HepG2 (cell line): ENCODE results near the gene TBC1D14. TPM values are rescaled to one million over a fixed set of nuclear protein-coding genes. Genes with fewer than 3 reads are reported as not detected.

ENCODE experiments used
- ATAC-seq: fragments of 200-7000 bp; cut with Tn5 transposase; 3 replicates; pipeline ENCODE4 v1.9.1; 2020; ENCODE audit warnings: mild to moderate bottlenecking, moderate library complexity
- BruUV-seq: library from RNA; stranded (reverse); fragments of 400-500 nt; replicated peaks from 2 replicates; lab custom pipeline; 2021; lab: Mats Ljungman, UMichigan
- CTCF ChIA-PET: fragments of 300-600 bp; formaldehyde crosslinking; extraction: SDS; loops from one replicate; lab custom pipeline; 2021; ENCODE audit warnings: low total read pairs, inconsistent platforms, low intra/inter-chr PET ratio; lab: Yijun Ruan, JAX
- POLR2A ChIA-PET: fragments of 350-600 bp; sonication (Branson Sonifier 250); formaldehyde crosslinking; loops from one replicate; lab custom pipeline; 2020; ENCODE audit warnings: antibody characterized with exemption, inconsistent platforms; lab: Yijun Ruan, JAX
- DNase-seq: peaks from one replicate; pipeline ENCODE4 v3.0.0-alpha.2; 2015; ENCODE audit warnings: low spot score
- FAIRE-seq: peaks from 3 replicates; lab custom pipeline; 2011; peaks lifted over from hg19 to GRCh38; lab: Jason Lieb, UNC
- H2AFZ ChIP-seq: one replicate; pipeline ENCODE4 v1.6.1; 2011; ENCODE audit warnings: low read length, inconsistent platforms
- H3K27ac ChIP-seq: fragments of 300-600 bp; 3 replicates; pipeline ENCODE4 v1.8.0; 2011; ENCODE audit warnings: mixed run types, mild to moderate bottlenecking, mixed read lengths, low read length, inconsistent platforms; ENCODE audit not compliant: insufficient read depth; ENCODE audit errors: extremely low read length
- H3K27me3 ChIP-seq, 2 experiments: fragments of 200-600 bp in 1 of 2; 2 replicates in 1 of 2; 3 replicates in 1 of 2; pipeline versions ENCODE4 v1.6.0 to v1.8.0; 2011; ENCODE audit warnings: low read length in 2 of 2, mild to moderate bottlenecking in 2 of 2, moderate library complexity in 2 of 2, inconsistent platforms in 1 of 2; ENCODE audit not compliant: insufficient read depth in 2 of 2, control insufficient read depth in 1 of 2
- H3K36me3 ChIP-seq, 2 experiments: fragments of 200-600 bp in 1 of 2; replicated peaks in 1 of 2; 2 replicates in 1 of 2; 3 replicates in 1 of 2; pipeline versions ENCODE4 v1.5.1 to v1.8.0; 2011; ENCODE audit warnings: low read length in 2 of 2, inconsistent platforms in 1 of 2; ENCODE audit not compliant: insufficient read depth in 2 of 2, control insufficient read depth in 1 of 2
- H3K4me1 ChIP-seq: 2 replicates; pipeline ENCODE4 v1.5.1; 2012; ENCODE audit warnings: low read length, inconsistent platforms; ENCODE audit not compliant: insufficient read depth
- H3K4me2 ChIP-seq: 2 replicates; pipeline ENCODE4 v1.6.0; 2011; ENCODE audit warnings: low read depth, low read length, inconsistent platforms
- H3K4me3 ChIP-seq, 3 experiments: fragments of 200-600 bp in 1 of 3; sonication (generic), shearing (Covaris generic) in 1 of 3; replicated peaks in 1 of 3; 2 replicates each; pipeline ENCODE4 v1.5.1; 2011 to 2016; ENCODE audit warnings: low read length in 3 of 3, inconsistent platforms in 2 of 3, low read depth in 2 of 3, mild to moderate bottlenecking in 2 of 3, control low read depth in 1 of 3, mixed read lengths in 1 of 3; ENCODE audit not compliant: insufficient read depth in 1 of 3
- H3K79me2 ChIP-seq: one replicate; pipeline ENCODE4 v1.6.1; 2011; ENCODE audit warnings: low read length, inconsistent platforms; ENCODE audit not compliant: insufficient read depth
- H3K9ac ChIP-seq: 2 replicates; pipeline ENCODE4 v1.6.0; 2011; ENCODE audit warnings: mild to moderate bottlenecking, low read depth, low read length, inconsistent platforms; ENCODE audit not compliant: insufficient read depth
- H3K9me3 ChIP-seq: 2 replicates; pipeline ENCODE4 v1.5.1; 2012; ENCODE audit warnings: mild to moderate bottlenecking, low read length
- H4K20me1 ChIP-seq: 2 replicates; pipeline ENCODE4 v1.6.0; 2011; ENCODE audit warnings: inconsistent platforms, mild to moderate bottlenecking, low read length, moderate library complexity; ENCODE audit not compliant: insufficient read depth
- AGO2 ChIP-seq: fragments of 200-400 bp; formaldehyde crosslinking; optimal IDR thresholded peaks from 2 replicates; pipeline ENCODE3; 2017; ENCODE audit warnings: mild to moderate bottlenecking, low read depth, low read length, moderate library complexity
- BRCA1 ChIP-seq: sonication (generic); formaldehyde crosslinking; IDR thresholded peaks from 2 replicates; pipeline ENCODE4 v1.4.0; 2020; ENCODE audit warnings: missing genetic modification reagents
- CBFB ChIP-seq: sonication (generic); formaldehyde crosslinking; IDR thresholded peaks from 2 replicates; pipeline ENCODE4 v1.4.0; 2020; ENCODE audit warnings: missing genetic modification reagents
- DMAP1 ChIP-seq: IDR thresholded peaks from 2 replicates; pipeline ENCODE4 v1.6.1; 2016
- FOXJ3 ChIP-seq: sonication (generic); formaldehyde crosslinking; IDR thresholded peaks from 2 replicates; pipeline ENCODE4 v1.4.0; 2020; ENCODE audit warnings: missing genetic modification reagents, mild to moderate bottlenecking, borderline replicate concordance
- GMEB2 ChIP-seq: IDR thresholded peaks from 2 replicates; pipeline ENCODE4 v1.6.1; 2016; ENCODE audit warnings: missing biosample characterization, missing genetic modification reagents, low read depth
- HOXA7 ChIP-seq: sonication (generic); formaldehyde crosslinking; IDR thresholded peaks from 2 replicates; pipeline ENCODE4 v1.8.1; 2022; ENCODE audit warnings: mild to moderate bottlenecking, missing genetic modification reagents, moderate library complexity
- KAT8 ChIP-seq: IDR thresholded peaks from 2 replicates; pipeline ENCODE4 v1.6.1; 2016; ENCODE audit warnings: missing genetic modification reagents, missing compliant biosample characterization
- SATB2 ChIP-seq: sonication (generic); formaldehyde crosslinking; IDR thresholded peaks from 2 replicates; pipeline ENCODE4 v1.5.0; 2020; ENCODE audit warnings: missing genetic modification reagents
- SNAPC4 ChIP-seq: sonication (generic); formaldehyde crosslinking; IDR thresholded peaks from 2 replicates; pipeline ENCODE4 v1.4.0; 2020; ENCODE audit warnings: mild to moderate bottlenecking, missing genetic modification reagents
- WGBS: methylation state at CpG from one replicate; pipeline ENCODE4 v1.1.6; 2017; ENCODE audit warnings: low lambda C conversion rate; 5-methylcytosine and 5-hydroxymethylcytosine counted together
- in situ Hi-C: cut with HindIII; loops from 2 replicates; pipeline ENCODE4 v1.10.0; 2017; ENCODE audit warnings: low pct_unique_long_range_greater_than_20kb; ENCODE audit not compliant: extremely low pct_ligation_motif_present
- intact Hi-C: fragments of 100-400 bp; cut with micrococcal nuclease; formaldehyde crosslinking; loops from one replicate; pipeline ENCODE4 v1.10.0; 2022; ENCODE audit not compliant: unreplicated experiment
- polyA plus RNA-seq, 8 experiments: library from polyadenylated mRNA; depleted of rRNA in 3 of 8; stranded (reverse) in 7 of 8; unstranded in 1 of 8; fragments of >200 nt; fragmentation: Illumina TruSeq in 4 of 8; extraction: Trizol in 4 of 8; gene quantifications; 2 replicates each; pipeline versions ENCODE4 v1.2.1 to v1.2.3, GENCODE V29; 2011 to 2016; ENCODE audit warnings: low read depth in 4 of 8, missing spikeins in 1 of 8, mixed read lengths in 1 of 8; ENCODE audit not compliant: insufficient read depth in 1 of 8
- total RNA-seq, 5 experiments: library from RNA; depleted of rRNA; stranded (reverse); fragments of >200 nt; fragmentation: Illumina TruSeq; extraction: Trizol; gene quantifications; 2 replicates each; pipeline ENCODE4 v1.2.3, GENCODE V29; 2016; ENCODE audit warnings: low read depth in 1 of 5
- TF ChIP-seq, protein P1 (sequence below): sonication (generic); formaldehyde crosslinking; IDR thresholded peaks from 2 replicates; pipeline ENCODE4 v1.5.1; 2020; ENCODE audit warnings: mild to moderate bottlenecking, missing genetic modification reagents, moderate library complexity

Gene TBC1D14
- total and polyA plus RNA-seq, 2 of the 13 experiments (the other 11 are each of a cell fraction or from before 2014, with no cell fraction given) = 29.5 to 46.5 TPM

GRCh38 chr4:7023486-7023885 is 113.9 kb downstream of the TBC1D14 start (continued):
- TF ChIP-seq AGO2 (no peak), HOXA7 (CRISPR knock-in tag) (no peak), KAT8 (CRISPR knock-in tag) (no peak), FOXJ3 (CRISPR knock-in tag) (no peak), BRCA1 (CRISPR knock-in tag) (no peak), GMEB2 (CRISPR knock-in tag) (no peak)
- TF ChIP-seq, protein P1, sequence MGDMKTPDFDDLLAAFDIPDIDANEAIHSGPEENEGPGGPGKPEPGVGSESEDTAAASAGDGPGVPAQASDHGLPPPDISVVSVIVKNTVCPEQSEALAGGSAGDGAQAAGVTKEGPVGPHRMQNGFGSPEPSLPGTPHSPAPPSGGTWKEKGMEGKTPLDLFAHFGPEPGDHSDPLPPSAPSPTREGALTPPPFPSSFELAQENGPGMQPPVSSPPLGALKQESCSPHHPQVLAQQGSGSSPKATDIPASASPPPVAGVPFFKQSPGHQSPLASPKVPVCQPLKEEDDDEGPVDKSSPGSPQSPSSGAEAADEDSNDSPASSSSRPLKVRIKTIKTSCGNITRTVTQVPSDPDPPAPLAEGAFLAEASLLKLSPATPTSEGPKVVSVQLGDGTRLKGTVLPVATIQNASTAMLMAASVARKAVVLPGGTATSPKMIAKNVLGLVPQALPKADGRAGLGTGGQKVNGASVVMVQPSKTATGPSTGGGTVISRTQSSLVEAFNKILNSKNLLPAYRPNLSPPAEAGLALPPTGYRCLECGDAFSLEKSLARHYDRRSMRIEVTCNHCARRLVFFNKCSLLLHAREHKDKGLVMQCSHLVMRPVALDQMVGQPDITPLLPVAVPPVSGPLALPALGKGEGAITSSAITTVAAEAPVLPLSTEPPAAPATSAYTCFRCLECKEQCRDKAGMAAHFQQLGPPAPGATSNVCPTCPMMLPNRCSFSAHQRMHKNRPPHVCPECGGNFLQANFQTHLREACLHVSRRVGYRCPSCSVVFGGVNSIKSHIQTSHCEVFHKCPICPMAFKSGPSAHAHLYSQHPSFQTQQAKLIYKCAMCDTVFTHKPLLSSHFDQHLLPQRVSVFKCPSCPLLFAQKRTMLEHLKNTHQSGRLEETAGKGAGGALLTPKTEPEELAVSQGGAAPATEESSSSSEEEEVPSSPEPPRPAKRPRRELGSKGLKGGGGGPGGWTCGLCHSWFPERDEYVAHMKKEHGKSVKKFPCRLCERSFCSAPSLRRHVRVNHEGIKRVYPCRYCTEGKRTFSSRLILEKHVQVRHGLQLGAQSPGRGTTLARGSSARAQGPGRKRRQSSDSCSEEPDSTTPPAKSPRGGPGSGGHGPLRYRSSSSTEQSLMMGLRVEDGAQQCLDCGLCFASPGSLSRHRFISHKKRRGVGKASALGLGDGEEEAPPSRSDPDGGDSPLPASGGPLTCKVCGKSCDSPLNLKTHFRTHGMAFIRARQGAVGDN (CRISPR knock-in tag) = no peak
- TF ChIP-seq, all 625 proteins: peak for 0

DNA sequence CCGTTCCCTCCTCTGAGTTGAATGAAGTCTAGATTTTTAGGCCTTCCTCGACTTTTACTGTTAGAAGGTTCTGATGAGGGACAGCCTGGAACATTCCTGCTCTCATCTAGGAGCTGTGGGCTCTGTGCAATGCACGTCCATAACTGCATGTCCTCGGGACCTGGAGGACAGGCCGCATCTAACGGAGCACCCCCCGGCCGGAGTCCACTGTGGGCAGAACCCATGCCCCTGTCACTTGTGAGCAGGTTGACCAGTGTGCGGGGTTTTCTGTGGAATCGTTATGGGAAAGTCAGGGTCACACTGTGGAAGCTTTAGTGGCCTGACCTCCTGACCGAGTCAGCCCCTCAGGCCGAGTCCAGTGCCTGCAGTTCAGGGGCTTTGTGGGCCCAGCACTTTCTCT is 114.3 kb downstream of the TBC1D14 start:
- DNase-seq = no peak
- Histone ChIP-seq H2AFZ (no peak overlapping the region), H3K4me2 (no peak overlapping the region), H3K9me3 (no peaks in the 10 kb centered on the region), H3K9ac (no peak overlapping the region), H3K4me1 (peaks cover 29% of the 10 kb centered on the region), H3K4me3 (no peak overlapping the region), H3K79me2 (no peaks in the 10 kb centered on the region), H3K27me3 (no peaks in the 10 kb centered on the region), H4K20me1 (no peaks in the 10 kb centered on the region), H3K27ac (no peak overlapping the region), H3K36me3 (peaks cover 24 to 67% of the 10 kb centered on the region in 2 experiments; a peak in 4 of 5 replicates)
- ChIA-PET POLR2A (no interaction called here), CTCF (no interaction called here)
- WGBS = 98% methylated on average over 10 of the region's 12 CpGs
- intact Hi-C loops = no loop called here
- BruUV-seq = no TSS peak
- FAIRE-seq = no peak
- no peak for ATAC-seq
- TF ChIP-seq DMAP1 (CRISPR knock-in tag) = no peak
- TF ChIP-seq SATB2 = no peak
- TF ChIP-seq CBFB (CRISPR knock-in tag) = no peak
- no peak for TF ChIP-seq SNAPC4 (CRISPR knock-in tag)
- in situ Hi-C loops = no loop called here
